DMS153 treated with DMSO at 0.1 percent for 48 hours (cell line): ENCODE measurements around the gene FAM24B.

ENCODE experiments used
- DNase-seq: peaks from one replicate; lab custom pipeline; 2025; ENCODE audit not compliant: unreplicated experiment; lab: John Stamatoyannopoulos, UW

Gene FAM24B

GRCh38 chr10:122828716-122829255 is 50.6 kb downstream of the FAM24B start:
- DNase-seq, result no peak

GRCh38 chr10:122827302-122827701 is 52.1 kb downstream of the FAM24B start:
- DNase-seq, result no peak

DNA sequence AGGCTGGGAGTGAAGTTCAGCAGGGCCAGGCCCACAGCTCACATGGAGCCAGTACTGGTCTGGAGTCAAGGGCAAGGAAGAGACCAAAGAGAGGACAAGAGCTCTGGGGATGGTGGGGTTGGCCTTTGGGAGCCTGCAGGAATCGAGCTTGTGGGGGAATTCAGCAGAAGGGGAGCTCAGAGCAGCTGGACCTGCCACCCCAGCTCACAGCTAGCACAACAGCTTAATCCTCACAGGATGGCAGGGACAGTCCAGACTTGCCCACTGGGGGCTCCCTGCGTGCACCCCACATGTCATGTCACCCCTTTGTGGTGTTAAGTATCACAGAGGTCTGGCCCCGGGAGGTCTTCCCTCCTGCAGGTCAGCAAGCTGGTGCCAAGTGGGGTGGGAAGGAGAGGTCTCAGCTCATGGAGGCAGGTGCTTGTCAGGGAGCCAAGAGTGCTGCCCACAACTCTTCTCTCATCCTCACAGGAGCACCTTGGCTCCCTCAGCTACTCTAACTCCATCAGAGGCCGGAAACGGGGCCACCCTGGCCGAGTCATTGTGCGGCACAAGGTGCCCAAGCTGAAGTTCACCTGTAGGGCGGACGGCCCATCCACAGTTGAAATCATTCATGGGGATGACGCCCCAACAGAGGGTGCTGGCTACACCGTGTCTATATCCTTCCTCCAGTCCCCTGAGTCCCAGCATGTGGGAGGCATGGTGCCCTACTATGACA is 56.2 kb downstream of the FAM24B start:
- no peak for DNase-seq

DNA sequence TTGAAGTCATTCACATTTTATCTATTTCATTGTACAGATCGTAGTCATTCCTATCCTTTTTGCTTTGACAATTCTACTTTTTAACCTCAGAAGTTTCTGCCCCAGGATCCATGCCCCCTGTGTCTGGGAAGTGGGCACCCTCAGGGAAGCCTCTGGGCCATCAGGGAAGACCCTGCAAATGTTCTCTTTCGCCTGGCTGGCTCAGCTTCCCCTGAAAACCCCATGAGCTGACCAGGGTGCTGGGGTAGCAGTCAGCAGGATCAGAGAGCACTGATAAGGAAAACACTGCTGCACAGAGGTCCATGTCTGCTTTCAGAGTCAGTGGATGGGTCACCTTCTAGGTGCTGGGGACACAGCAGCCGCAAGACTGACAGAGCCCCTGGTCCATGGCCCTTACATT is 57.6 kb downstream of the FAM24B start:
- DNase-seq, result no peak

- no peak for DNase-seq
Measured at GRCh38 chr10:122815458-122815857, 63.9 kb downstream of the FAM24B start.

DNA sequence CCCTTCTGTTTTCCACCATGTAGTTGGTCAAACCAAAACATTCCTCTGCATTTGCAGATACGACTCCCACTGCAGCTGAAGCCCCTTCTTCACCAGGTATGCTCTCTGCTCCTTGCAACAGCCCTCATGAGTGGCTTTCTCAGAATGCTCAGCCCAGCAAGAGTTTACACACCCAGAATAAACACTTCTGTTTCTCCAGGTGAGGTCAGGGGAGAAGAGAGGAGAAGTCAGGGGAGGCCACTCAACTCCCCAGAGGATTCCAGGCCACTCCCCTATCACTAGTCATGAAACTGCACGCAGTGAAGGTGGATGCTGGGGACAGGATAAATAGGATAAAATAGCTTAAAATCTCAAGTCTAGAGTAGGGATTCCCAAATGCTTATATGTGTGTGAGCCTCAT is 64.9 kb downstream of the FAM24B start:
- DNase-seq, result no peak

DNA sequence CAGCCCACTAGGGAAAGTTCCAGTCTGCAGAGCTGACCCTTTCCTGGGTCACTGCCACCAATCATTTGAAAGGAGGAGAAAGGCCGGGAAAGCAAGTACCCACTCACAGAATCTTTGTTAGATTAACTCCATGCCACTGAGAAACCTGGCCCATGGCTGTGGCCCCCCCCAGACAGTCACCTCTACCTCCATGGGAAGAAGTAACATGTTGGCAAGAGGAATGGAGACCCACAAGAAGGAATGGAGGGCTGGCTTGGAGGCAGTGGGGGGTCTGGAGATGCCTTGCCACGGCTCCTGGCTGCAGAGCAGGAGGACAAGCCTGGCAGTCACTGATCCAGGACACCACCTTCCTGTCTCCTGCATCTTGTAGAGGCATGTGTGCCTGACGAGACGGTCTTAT is 66.6 kb downstream of the FAM24B start:
- DNase-seq, result no peak

DNA sequence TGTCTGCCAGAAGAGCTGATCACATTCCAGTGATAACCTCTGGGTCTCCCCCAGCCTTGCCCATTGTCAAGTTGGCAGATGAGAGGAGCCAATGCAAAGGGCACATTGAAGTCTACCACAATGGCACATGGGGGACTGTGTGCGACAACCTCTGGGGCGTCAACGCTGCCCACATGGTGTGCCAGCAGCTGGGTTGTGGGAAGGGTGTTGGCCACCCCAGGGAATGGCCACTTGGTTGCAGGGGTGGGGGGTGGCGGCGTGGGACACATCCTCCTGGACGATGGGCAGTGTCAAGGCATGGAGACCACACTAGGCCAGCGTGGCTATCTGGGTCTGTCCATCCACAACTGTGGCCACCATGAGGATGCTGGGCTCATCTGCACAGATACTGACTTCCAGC is 77.1 kb downstream of the FAM24B start:
- DNase-seq, result no peak
